GM12878 (cell line): ENCODE measurements around the gene BCAR3. TPM values are rescaled to one million over a fixed set of nuclear protein-coding genes. Genes with fewer than 3 reads are reported as not detected.

ENCODE experiments used
- ATAC-seq: fragments of 200-7000 bp; cut with Tn5 transposase; 3 replicates; pipeline ENCODE4 v1.9.1; 2020; ENCODE audit warnings: mild to moderate bottlenecking, moderate library complexity
- BruUV-seq: library from RNA; stranded (reverse); fragments of 400-500 nt; replicated peaks from 2 replicates; lab custom pipeline; 2021; lab: Mats Ljungman, UMichigan
- CTCF ChIA-PET: fragments of 300-600 bp; sonication (Branson Sonifier 250); formaldehyde crosslinking; extraction: SDS; loops from one replicate; lab custom pipeline; 2021; ENCODE audit warnings: inconsistent platforms; lab: Yijun Ruan, JAX
- POLR2A ChIA-PET: fragments of 350-600 bp; formaldehyde crosslinking; extraction: SDS; loops from one replicate; lab custom pipeline; 2021; ENCODE audit warnings: inconsistent platforms; lab: Charles Lee
- RAD21 ChIA-PET: fragments of 300-600 bp; sonication (Branson Sonifier 250); formaldehyde crosslinking; loops from one replicate; lab custom pipeline; 2023; ENCODE audit warnings: antibody characterized with exemption; ENCODE audit not compliant: unreplicated experiment; lab: Charles Lee
- SMC1A ChIA-PET: fragments of 300-600 bp; sonication (Branson Sonifier 250); formaldehyde crosslinking; loops from one replicate; lab custom pipeline; 2023; ENCODE audit not compliant: unreplicated experiment, uncharacterized antibody; lab: Charles Lee
- DNase-seq: peaks from one replicate; pipeline ENCODE4 v3.0.0-alpha.2; 2011; ENCODE audit warnings: low read depth, low spot score
- FAIRE-seq: peaks from 3 replicates; lab custom pipeline; 2011; peaks lifted over from hg19 to GRCh38; lab: Jason Lieb, UNC
- H2AFZ ChIP-seq: 2 replicates; pipeline ENCODE4 v1.6.0; 2011; ENCODE audit warnings: low read depth, low read length, control low read depth; ENCODE audit not compliant: control insufficient read depth
- H3K27ac ChIP-seq: 2 replicates; pipeline ENCODE4 v1.5.1; 2011; ENCODE audit warnings: control low read depth; ENCODE audit not compliant: control insufficient read depth, insufficient read depth
- H3K27me3 ChIP-seq, 2 experiments: replicated peaks in 1 of 2; 2 replicates each; pipeline versions ENCODE4 v1.6.0 to v1.6.1; 2011; ENCODE audit warnings: low read length in 1 of 2; ENCODE audit not compliant: control insufficient read depth in 2 of 2, insufficient read depth in 2 of 2
- H3K36me3 ChIP-seq, 2 experiments: 2 replicates each; pipeline ENCODE4 v1.5.1; 2011; ENCODE audit warnings: low read length in 1 of 2; ENCODE audit not compliant: control insufficient read depth in 2 of 2, insufficient read depth in 2 of 2
- H3K4me1 ChIP-seq: 2 replicates; pipeline ENCODE4 v1.6.1; 2011; ENCODE audit warnings: mild to moderate bottlenecking, low read length, moderate library complexity, mixed read lengths; ENCODE audit not compliant: control insufficient read depth, insufficient read depth
- H3K4me2 ChIP-seq: 2 replicates; pipeline ENCODE4 v1.6.0; 2011; ENCODE audit warnings: control low read depth; ENCODE audit not compliant: control insufficient read depth, insufficient read depth
- H3K4me3 ChIP-seq: fragments of 200-600 bp; sonication (generic); 2 replicates; pipeline ENCODE4 v1.5.1; 2016
- H3K79me2 ChIP-seq: 2 replicates; pipeline ENCODE4 v1.6.0; 2011; ENCODE audit warnings: low read length; ENCODE audit not compliant: control insufficient read depth, insufficient read depth
- H3K9ac ChIP-seq: 2 replicates; pipeline ENCODE4 v1.8.0; 2011; ENCODE audit warnings: low read length, control low read depth, mixed read lengths; ENCODE audit not compliant: control insufficient read depth, insufficient read depth
- H3K9me3 ChIP-seq: replicated peaks from 3 replicates; pipeline ENCODE4 v1.5.1; 2011; ENCODE audit warnings: mild to moderate bottlenecking, low read length; ENCODE audit not compliant: control insufficient read depth, insufficient read depth
- H4K20me1 ChIP-seq: 2 replicates; pipeline ENCODE4 v1.6.0; 2011; ENCODE audit not compliant: control insufficient read depth, insufficient read depth
- BRCA1 ChIP-seq: IDR thresholded peaks from 2 replicates; pipeline ENCODE4 v1.6.1; 2011; ENCODE audit warnings: low read depth, low read length, improper control_type of control experiment
- CHD4 ChIP-seq: fragments of 200-600 bp; sonication (generic); IDR thresholded peaks from 2 replicates; pipeline ENCODE4 v1.6.1; 2016; ENCODE audit warnings: mild to moderate bottlenecking
- CREB1 ChIP-seq: IDR thresholded peaks from 2 replicates; pipeline ENCODE4 v1.6.1; 2012; ENCODE audit warnings: low read depth, mild to moderate bottlenecking, inconsistent platforms
- JUND ChIP-seq: IDR thresholded peaks from 2 replicates; pipeline ENCODE4 v1.6.1; 2012; ENCODE audit warnings: low read depth, mild to moderate bottlenecking, low read length, improper control_type of control experiment, moderate library complexity
- NFYB ChIP-seq: IDR thresholded peaks from 2 replicates; pipeline ENCODE4 v1.6.1; 2011; ENCODE audit warnings: low read depth, mild to moderate bottlenecking, low read length, improper control_type of control experiment, moderate library complexity; ENCODE audit not compliant: insufficient read depth
- NR2C1 ChIP-seq: fragments of 450-650 bp; IDR thresholded peaks from 2 replicates; pipeline ENCODE4 v1.6.1; 2017; ENCODE audit warnings: antibody characterized with exemption, mild to moderate bottlenecking, moderate library complexity
- POLR2AphosphoS5 ChIP-seq: IDR thresholded peaks from 2 replicates; pipeline ENCODE4 v1.6.1; 2011; ENCODE audit warnings: mild to moderate bottlenecking, low read length, inconsistent platforms
- RB1 ChIP-seq: fragments of 450-650 bp; formaldehyde crosslinking; IDR thresholded peaks from 2 replicates; pipeline ENCODE4 v1.6.1; 2017; ENCODE audit warnings: mild to moderate bottlenecking, borderline replicate concordance
- RBBP5 ChIP-seq: fragments of 200-600 bp; sonication (generic); conservative IDR thresholded peaks from 2 replicates; pipeline ENCODE4 v1.6.1; 2016
- RUNX3 ChIP-seq: IDR thresholded peaks from 2 replicates; pipeline ENCODE4 v1.6.1; 2012; ENCODE audit warnings: low read length, inconsistent platforms
- SMC3 ChIP-seq: IDR thresholded peaks from 2 replicates; pipeline ENCODE4 v1.6.1; 2011; ENCODE audit warnings: low read length, improper control_type of control experiment, borderline replicate concordance
- TARDBP ChIP-seq: IDR thresholded peaks from 2 replicates; pipeline ENCODE4 v1.6.1; 2016; ENCODE audit warnings: borderline replicate concordance
- TCF12 ChIP-seq: IDR thresholded peaks from 2 replicates; pipeline ENCODE4 v1.6.1; 2011; ENCODE audit warnings: low read depth, mild to moderate bottlenecking, low read length
- TCF3 ChIP-seq: IDR thresholded peaks from 2 replicates; pipeline ENCODE4 v1.6.1; 2012; ENCODE audit warnings: low read depth, mild to moderate bottlenecking, low read length, borderline replicate concordance; ENCODE audit not compliant: insufficient read depth
- WRNIP1 ChIP-seq: IDR thresholded peaks from 2 replicates; pipeline ENCODE4 v1.6.1; 2011; ENCODE audit warnings: low read depth, low read length, improper control_type of control experiment, borderline replicate concordance
- WGBS: methylation state at CpG from one replicate; pipeline ENCODE4 v1.1.6; 2016; ENCODE audit warnings: low lambda C conversion rate; ENCODE audit not compliant: insufficient replicate concordance, insufficient coverage; ENCODE audit errors: missing lambda C conversion rate; 5-methylcytosine and 5-hydroxymethylcytosine counted together
- in situ Hi-C: fragments of 300-500 bp; cut with MboI; formaldehyde crosslinking; loops from 9 replicates; pipeline ENCODE4 v1.14.3; 2018; ENCODE audit warnings: mixed read lengths
- intact Hi-C: fragments of 100-400 bp; cut with micrococcal nuclease; formaldehyde crosslinking; loops from one replicate; pipeline ENCODE4 v1.14.2; 2022; ENCODE audit not compliant: unreplicated experiment
- polyA plus RNA-seq, 11 experiments: library from polyadenylated mRNA; depleted of rRNA in 4 of 11; unstranded in 6 of 11; stranded (reverse) in 5 of 11; fragments of >200 nt; fragmentation: Nextera tagmentation in 4 of 11; fragmentation: Illumina TruSeq in 1 of 11; extraction: Ambion mirVana in 4 of 11; extraction: Trizol in 1 of 11; gene quantifications; 1 replicate in 1 of 11; 2 replicates in 10 of 11; pipeline versions ENCODE4 v1.2.1 to v1.2.3, GENCODE V29; 2011 to 2016; ENCODE audit warnings: inconsistent platforms in 2 of 11, missing spikeins in 2 of 11, low read depth in 1 of 11
- total RNA-seq, 4 experiments: library from RNA; depleted of rRNA in 3 of 4; stranded (reverse); fragments of >200 nt in 3 of 4; fragmentation: Illumina TruSeq in 1 of 4; extraction: Trizol in 1 of 4; gene quantifications; 2 replicates each; pipeline versions ENCODE4 v1.2.1 to v1.2.3, GENCODE V29; 2013 to 2021
- TF ChIP-seq, protein P1 (sequence below): fragments of 450-650 bp; IDR thresholded peaks from 2 replicates; pipeline ENCODE4 v1.6.1; 2016; ENCODE audit warnings: mild to moderate bottlenecking
- TF ChIP-seq, protein P2 (sequence below): IDR thresholded peaks from 2 replicates; pipeline ENCODE4 v1.6.1; 2011; ENCODE audit warnings: borderline replicate concordance, low read depth, mild to moderate bottlenecking, moderate library complexity, low read length; ENCODE audit not compliant: insufficient read depth, poor library complexity, severe bottlenecking
- TF ChIP-seq, protein P3 (sequence below), 3 experiments: IDR thresholded peaks in 2 of 3; conservative IDR thresholded peaks in 1 of 3; 2 replicates each; pipeline ENCODE4 v1.5.1; 2011; ENCODE audit warnings: low read depth in 3 of 3, low read length in 3 of 3, mild to moderate bottlenecking in 3 of 3, control low read depth in 2 of 3, moderate library complexity in 2 of 3, inconsistent platforms in 1 of 3, mixed read lengths in 1 of 3; ENCODE audit not compliant: control insufficient read depth in 2 of 3, insufficient read depth in 1 of 3; ENCODE audit errors: extremely low read depth in 1 of 3

The BCAR3 gene
- total and polyA plus RNA-seq, 10 of the 15 experiments (the other 5 are each of a cell fraction or from before 2014, with no cell fraction given): 1.3 to 6.6 (median 1.8) TPM

DNA sequence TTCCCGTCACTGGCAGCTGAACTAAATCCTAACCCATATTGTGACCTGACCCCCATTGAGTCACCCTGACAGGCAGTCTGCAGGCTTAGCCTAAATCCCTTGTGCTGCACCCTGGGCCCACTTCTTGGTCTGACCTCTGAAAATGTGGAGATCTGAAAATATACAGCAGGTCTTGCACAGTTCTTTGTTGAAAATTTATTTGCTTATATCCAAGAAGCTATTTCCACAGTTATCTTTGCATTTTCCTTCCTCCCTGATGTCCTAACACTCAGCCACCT lies 87.1 kb downstream of the BCAR3 start (continued):
- TF ChIP-seq TCF12 (no peak), SMC3 (no peak), TARDBP (no peak), RBBP5 (no peak)
- TF ChIP-seq, all 136 proteins: peak for 0

DNA sequence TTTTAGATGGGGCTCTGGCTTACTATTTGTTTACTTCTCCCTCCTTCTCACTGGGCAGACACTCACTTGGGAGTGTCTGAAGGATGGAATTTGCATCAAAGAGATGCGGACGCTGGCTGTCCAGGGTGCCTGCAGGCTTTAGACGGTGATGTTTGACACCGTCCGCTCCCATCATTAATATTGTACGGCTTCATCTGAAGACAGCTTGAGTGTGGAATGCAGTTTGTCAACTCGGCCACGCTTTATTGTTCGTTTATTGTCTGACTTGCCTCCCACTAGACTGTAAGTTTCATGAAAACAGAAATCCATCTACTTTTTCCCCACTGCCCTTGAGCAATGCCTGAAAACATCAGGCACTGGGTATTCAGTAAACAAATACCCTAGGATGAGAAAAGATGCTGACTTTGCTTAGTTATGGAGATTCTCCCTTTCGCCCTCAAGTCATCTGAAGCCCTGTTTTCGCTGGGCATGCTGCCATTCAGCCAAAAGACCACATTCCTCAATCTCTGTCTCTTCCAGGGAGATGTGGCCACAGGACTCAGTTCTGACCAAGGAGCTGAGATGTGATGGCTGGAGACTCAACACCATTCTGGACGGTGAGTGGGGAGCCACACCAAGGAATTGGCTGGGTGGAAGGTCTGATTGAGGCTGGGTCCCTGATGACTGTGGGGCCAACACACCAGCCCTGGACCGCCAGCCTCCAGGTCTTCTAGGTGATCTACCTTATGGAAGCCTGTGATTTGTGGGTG lies 87.6 kb downstream of the BCAR3 start:
- no peaks in the 10 kb centered on the region for H3K36me3 ChIP-seq
- CTCF ChIA-PET: interaction anchor here (0.6 to 2.9 kb wide), 3 partner anchors 35 to 289 kb away, joined by 3 to 12 read pairs (median 6); no protein-coding TSS in a partner anchor
- RAD21 ChIA-PET: interaction anchor here (1.2 kb wide), 1 partner anchor 14 kb away, joined by 3 read pairs; no protein-coding TSS in a partner anchor
- no peaks in the 10 kb centered on the region; a peak in 1 of 4 replicates for H3K27me3 ChIP-seq
- POLR2A ChIA-PET: no interaction called here
- BruUV-seq: no TSS peak
- no peak overlapping the region for H3K4me2 ChIP-seq
- SMC1A ChIA-PET: no interaction called here
- no peak for ATAC-seq
- peaks cover 6% of the 10 kb centered on the region for H4K20me1 ChIP-seq
- H3K9me3 ChIP-seq: no peaks in the 10 kb centered on the region
- H2AFZ ChIP-seq: no peak overlapping the region
- no peak overlapping the region for H3K9ac ChIP-seq
- no peak overlapping the region for H3K27ac ChIP-seq
- in situ Hi-C loops (no loop called here), intact Hi-C loops (no loop called here)
- WGBS: 74% methylated on average over 13 of the region's 13 CpGs
- no peak for FAIRE-seq
- peaks cover 4% of the 10 kb centered on the region for H3K4me1 ChIP-seq
- no peak for DNase-seq
- H3K79me2 ChIP-seq: no peaks in the 10 kb centered on the region
- H3K4me3 ChIP-seq: no peak overlapping the region
- TF ChIP-seq TCF3 (no peak), POLR2AphosphoS5 (no peak), JUND (no peak), RB1 (no peak), CHD4 (no peak), NR2C1 (no peak), NFYB (no peak), WRNIP1 (no peak), CREB1 (no peak), RUNX3 (no peak), SMC3 (no peak), BRCA1 (no peak)
- TF ChIP-seq, protein P1, sequence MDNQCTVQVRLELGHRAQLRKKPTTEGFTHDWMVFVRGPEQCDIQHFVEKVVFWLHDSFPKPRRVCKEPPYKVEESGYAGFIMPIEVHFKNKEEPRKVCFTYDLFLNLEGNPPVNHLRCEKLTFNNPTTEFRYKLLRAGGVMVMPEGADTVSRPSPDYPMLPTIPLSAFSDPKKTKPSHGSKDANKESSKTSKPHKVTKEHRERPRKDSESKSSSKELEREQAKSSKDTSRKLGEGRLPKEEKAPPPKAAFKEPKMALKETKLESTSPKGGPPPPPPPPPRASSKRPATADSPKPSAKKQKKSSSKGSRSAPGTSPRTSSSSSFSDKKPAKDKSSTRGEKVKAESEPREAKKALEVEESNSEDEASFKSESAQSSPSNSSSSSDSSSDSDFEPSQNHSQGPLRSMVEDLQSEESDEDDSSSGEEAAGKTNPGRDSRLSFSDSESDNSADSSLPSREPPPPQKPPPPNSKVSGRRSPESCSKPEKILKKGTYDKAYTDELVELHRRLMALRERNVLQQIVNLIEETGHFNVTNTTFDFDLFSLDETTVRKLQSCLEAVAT: no peak
- TF ChIP-seq, protein P2, sequence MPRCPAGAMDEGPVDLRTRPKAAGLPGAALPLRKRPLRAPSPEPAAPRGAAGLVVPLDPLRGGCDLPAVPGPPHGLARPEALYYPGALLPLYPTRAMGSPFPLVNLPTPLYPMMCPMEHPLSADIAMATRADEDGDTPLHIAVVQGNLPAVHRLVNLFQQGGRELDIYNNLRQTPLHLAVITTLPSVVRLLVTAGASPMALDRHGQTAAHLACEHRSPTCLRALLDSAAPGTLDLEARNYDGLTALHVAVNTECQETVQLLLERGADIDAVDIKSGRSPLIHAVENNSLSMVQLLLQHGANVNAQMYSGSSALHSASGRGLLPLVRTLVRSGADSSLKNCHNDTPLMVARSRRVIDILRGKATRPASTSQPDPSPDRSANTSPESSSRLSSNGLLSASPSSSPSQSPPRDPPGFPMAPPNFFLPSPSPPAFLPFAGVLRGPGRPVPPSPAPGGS: no peak
- TF ChIP-seq, protein P3, sequence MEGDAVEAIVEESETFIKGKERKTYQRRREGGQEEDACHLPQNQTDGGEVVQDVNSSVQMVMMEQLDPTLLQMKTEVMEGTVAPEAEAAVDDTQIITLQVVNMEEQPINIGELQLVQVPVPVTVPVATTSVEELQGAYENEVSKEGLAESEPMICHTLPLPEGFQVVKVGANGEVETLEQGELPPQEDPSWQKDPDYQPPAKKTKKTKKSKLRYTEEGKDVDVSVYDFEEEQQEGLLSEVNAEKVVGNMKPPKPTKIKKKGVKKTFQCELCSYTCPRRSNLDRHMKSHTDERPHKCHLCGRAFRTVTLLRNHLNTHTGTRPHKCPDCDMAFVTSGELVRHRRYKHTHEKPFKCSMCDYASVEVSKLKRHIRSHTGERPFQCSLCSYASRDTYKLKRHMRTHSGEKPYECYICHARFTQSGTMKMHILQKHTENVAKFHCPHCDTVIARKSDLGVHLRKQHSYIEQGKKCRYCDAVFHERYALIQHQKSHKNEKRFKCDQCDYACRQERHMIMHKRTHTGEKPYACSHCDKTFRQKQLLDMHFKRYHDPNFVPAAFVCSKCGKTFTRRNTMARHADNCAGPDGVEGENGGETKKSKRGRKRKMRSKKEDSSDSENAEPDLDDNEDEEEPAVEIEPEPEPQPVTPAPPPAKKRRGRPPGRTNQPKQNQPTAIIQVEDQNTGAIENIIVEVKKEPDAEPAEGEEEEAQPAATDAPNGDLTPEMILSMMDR (IDR thresholded peaks at IDR 0.05 in 2 of 3, conservative IDR thresholded peaks at IDR 0.05 in 1 of 3; ENCODE audit: control insufficient read depth in 2 of 3, extremely low read depth in 1 of 3, insufficient read depth in 1 of 3, low read depth in 3 of 3, low read length in 3 of 3): no peak
